Neuron (in vitro differentiated cells): Measurements from ENCODE around the gene PTPRN2.
"Not testable (repeated sequence)": the region's sequence is repeated elsewhere in the genome, so short reads cannot be mapped to it uniquely, and the experiment has no call there.

ENCODE experiments used
- H2AFZ ChIP-seq: one replicate; pipeline ENCODE4 v1.6.1; 2013; ENCODE audit warnings: low read depth, mild to moderate bottlenecking, inconsistent platforms, low read length, moderate library complexity
- H3K27me3 ChIP-seq: one replicate; pipeline ENCODE4 v1.6.1; 2013; ENCODE audit warnings: low read length; ENCODE audit not compliant: insufficient read depth
- H3K36me3 ChIP-seq: one replicate; pipeline ENCODE4 v1.6.1; 2013; ENCODE audit warnings: low read length; ENCODE audit not compliant: insufficient read depth
- H3K4me1 ChIP-seq: one replicate; pipeline ENCODE4 v1.6.1; 2013; ENCODE audit warnings: low read length; ENCODE audit not compliant: insufficient read depth
- H3K4me3 ChIP-seq: 2 replicates; pipeline ENCODE4 v1.5.1; 2013; ENCODE audit warnings: mild to moderate bottlenecking, low read length, moderate library complexity
- H3K9me3 ChIP-seq: one replicate; pipeline ENCODE4 v1.6.1; 2013; ENCODE audit warnings: low read length

PTPRN2 gene

GRCh38 chr7:158276414-158277218 is 311.0 kb downstream of the PTPRN2 start:
- Histone ChIP-seq H3K9me3 (no peaks in the 10 kb centered on the region), H3K36me3 (no peaks in the 10 kb centered on the region), H3K4me1 (no peaks in the 10 kb centered on the region), H3K27me3 (no peaks in the 10 kb centered on the region), H2AFZ (no peak overlapping the region), H3K4me3 (no peak overlapping the region)

DNA sequence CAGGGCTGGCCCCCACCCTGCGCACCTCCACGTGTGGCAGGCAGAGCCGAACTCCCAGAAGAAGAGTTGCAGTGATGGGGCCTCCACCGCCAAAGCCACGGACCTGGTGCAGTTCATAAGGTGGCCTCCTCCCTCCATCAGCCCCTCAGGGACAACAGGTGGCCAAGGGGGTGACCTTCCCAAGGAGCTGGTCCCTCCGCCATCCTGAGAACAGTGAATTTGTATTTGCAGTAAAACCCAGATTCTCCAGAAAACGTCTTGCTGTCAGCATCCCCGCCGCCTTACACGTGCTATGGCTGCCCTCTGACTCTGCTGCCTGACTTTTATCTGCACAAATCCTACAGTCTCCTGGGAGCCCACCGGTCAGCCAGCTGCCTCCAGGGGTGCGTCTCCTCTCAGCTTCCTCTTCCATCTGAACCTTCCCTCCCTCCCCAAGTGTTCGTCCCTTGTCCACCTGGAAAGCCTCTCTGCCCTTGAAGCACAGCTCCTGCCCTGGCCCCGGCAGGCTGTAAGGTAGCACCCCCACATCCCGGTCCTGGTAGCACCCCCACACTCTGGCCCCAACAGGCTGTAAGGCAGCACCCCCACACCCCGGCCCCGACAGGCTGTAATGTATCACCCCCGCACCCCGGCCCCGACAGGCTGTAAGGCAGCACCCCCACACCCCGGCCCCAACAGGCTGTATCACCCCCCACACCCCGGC is 311.8 kb downstream of the PTPRN2 start:
- H3K4me3 ChIP-seq: no peak overlapping the region
- H2AFZ ChIP-seq: no peak overlapping the region
- H3K4me1 ChIP-seq: no peaks in the 10 kb centered on the region
- H3K9me3 ChIP-seq: no peaks in the 10 kb centered on the region
- no peaks in the 10 kb centered on the region for H3K36me3 ChIP-seq
- no peaks in the 10 kb centered on the region for H3K27me3 ChIP-seq

DNA sequence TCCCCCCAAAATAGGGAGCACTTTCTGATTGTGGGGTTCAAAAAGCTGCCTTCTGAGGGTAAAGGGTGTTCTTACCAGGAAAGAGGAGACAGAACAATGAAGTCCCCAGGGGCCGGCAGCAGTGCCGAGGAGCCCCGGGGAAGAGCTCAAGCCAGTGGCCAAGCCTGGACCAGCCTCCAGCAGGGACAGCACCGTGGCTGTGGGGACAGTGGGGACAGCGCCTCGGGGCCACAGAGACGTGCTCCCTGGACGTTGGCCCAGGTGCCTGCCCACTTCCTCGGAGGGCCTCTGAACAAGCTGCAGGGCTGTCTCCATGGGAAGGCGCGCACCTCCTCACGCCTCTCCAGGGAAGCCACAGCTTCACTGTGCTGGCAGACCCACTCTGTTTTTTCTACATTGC is 312.6 kb downstream of the PTPRN2 start:
- Histone ChIP-seq H3K4me3 (no peak overlapping the region), H2AFZ (no peak overlapping the region), H3K4me1 (no peaks in the 10 kb centered on the region), H3K36me3 (no peaks in the 10 kb centered on the region), H3K27me3 (no peaks in the 10 kb centered on the region), H3K9me3 (no peaks in the 10 kb centered on the region)

GRCh38 chr7:158274404-158274811 is 313.2 kb downstream of the PTPRN2 start:
- H2AFZ ChIP-seq: no peak overlapping the region

DNA sequence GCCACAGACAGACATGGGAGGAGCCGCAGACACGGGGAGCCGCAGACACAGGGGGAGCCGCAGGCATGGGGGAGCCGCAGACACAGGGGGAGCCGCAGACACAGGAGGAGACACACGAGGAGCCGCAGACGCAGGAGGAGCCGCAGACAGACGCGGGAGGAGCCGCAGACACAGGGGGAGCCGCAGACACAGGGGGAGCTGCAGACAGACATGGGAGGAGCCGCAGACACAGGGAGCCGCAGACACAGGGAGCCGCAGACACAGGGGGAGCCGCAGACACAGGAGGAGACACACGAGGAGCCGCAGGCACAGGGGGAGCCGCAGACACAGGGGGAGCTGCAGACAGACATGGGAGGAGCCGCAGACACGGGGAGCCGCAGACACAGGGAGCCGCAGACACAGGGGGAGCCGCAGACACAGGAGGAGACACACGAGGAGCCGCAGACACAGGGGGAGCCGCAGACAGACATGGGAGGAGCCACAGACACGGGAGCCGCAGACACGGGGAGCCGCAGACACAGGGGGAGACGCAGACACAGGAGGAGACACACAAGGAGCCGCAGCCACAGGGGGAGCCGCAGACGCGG is 313.8 kb downstream of the PTPRN2 start:
- not testable (repeated sequence) for H3K27me3 ChIP-seq, H3K9me3 ChIP-seq, H3K4me3 ChIP-seq, H3K4me1 ChIP-seq, H3K36me3 ChIP-seq, H2AFZ ChIP-seq

More at GRCh38 chr7:158274404-158274811, 313.2 kb downstream of the PTPRN2 start:
- no peak overlapping the region for H3K4me3 ChIP-seq
- H3K27me3 ChIP-seq: no peaks in the 10 kb centered on the region
- no peaks in the 10 kb centered on the region for H3K36me3 ChIP-seq
- H3K9me3 ChIP-seq: no peaks in the 10 kb centered on the region
- no peaks in the 10 kb centered on the region for H3K4me1 ChIP-seq

GRCh38 chr7:158273138-158273651 is 314.4 kb downstream of the PTPRN2 start:
- no peak overlapping the region for H2AFZ ChIP-seq
- no peaks in the 10 kb centered on the region for H3K27me3 ChIP-seq
- no peaks in the 10 kb centered on the region for H3K4me1 ChIP-seq
- H3K9me3 ChIP-seq: no peaks in the 10 kb centered on the region
- no peak overlapping the region for H3K4me3 ChIP-seq
- no peaks in the 10 kb centered on the region for H3K36me3 ChIP-seq

- Histone ChIP-seq H3K27me3 (no peaks in the 10 kb centered on the region), H2AFZ (no peak overlapping the region), H3K4me1 (no peaks in the 10 kb centered on the region), H3K4me3 (no peak overlapping the region), H3K36me3 (no peaks in the 10 kb centered on the region), H3K9me3 (no peaks in the 10 kb centered on the region)
Measured at GRCh38 chr7:158272509-158273137, 315.0 kb downstream of the PTPRN2 start.

DNA sequence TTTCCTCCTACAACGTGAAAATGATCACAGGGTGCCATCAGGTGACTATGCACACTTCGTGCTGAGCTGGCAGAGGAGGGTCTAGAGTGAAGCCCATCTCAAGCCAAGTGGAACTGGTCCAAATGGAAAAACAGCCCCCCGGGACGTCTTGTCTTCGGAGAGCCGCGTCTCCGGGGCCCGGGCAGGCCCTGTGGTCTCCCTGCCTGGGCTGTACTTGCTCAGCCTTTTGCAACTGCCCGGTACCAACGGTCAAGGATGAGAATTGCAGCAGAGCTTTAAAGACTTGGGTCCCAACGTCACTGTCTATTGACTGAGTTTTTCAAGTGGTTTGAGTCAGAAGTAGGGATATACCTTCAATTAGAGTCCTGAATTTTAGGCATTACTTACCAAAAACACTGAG is 315.5 kb downstream of the PTPRN2 start:
- Histone ChIP-seq H3K4me3 (no peak overlapping the region), H3K9me3 (no peaks in the 10 kb centered on the region), H3K4me1 (no peaks in the 10 kb centered on the region)

DNA sequence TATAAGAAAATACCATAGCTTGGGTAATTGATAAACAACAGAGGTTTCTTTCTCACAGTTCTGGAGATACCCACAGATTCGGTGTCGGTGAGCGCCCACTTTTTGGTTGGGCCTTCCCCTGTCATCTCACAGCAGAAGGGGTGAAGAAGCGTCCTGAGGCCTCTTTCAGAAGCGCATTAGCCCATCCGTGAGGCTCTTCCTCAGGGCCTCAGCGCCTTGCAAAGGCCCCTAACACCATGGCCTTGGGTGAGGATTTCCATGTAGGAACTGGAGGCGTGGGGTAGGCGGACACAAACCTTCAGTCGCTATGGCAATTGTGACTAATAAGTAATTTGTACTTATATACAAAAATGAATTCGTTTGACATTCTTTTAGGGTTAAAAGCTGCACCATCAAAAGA is 316.0 kb downstream of the PTPRN2 start:
- no peaks in the 10 kb centered on the region for H3K9me3 ChIP-seq
- no peak overlapping the region for H2AFZ ChIP-seq

More for the DNA sequence above, 315.5 kb downstream of the PTPRN2 start:
- H3K36me3 ChIP-seq: no peaks in the 10 kb centered on the region
- H2AFZ ChIP-seq: no peak overlapping the region
- H3K27me3 ChIP-seq: no peaks in the 10 kb centered on the region

GRCh38 chr7:158270856-158271413 is 316.7 kb downstream of the PTPRN2 start:
- Histone ChIP-seq H3K36me3 (no peaks in the 10 kb centered on the region), H3K27me3 (no peaks in the 10 kb centered on the region), H3K4me1 (no peaks in the 10 kb centered on the region), H3K4me3 (no peak overlapping the region), H2AFZ (no peak overlapping the region), H3K9me3 (no peaks in the 10 kb centered on the region)

More for the DNA sequence above, 316.0 kb downstream of the PTPRN2 start:
- H3K36me3 ChIP-seq: no peaks in the 10 kb centered on the region
- H3K4me1 ChIP-seq: no peaks in the 10 kb centered on the region
- no peaks in the 10 kb centered on the region for H3K27me3 ChIP-seq
- no peak overlapping the region for H3K4me3 ChIP-seq

DNA sequence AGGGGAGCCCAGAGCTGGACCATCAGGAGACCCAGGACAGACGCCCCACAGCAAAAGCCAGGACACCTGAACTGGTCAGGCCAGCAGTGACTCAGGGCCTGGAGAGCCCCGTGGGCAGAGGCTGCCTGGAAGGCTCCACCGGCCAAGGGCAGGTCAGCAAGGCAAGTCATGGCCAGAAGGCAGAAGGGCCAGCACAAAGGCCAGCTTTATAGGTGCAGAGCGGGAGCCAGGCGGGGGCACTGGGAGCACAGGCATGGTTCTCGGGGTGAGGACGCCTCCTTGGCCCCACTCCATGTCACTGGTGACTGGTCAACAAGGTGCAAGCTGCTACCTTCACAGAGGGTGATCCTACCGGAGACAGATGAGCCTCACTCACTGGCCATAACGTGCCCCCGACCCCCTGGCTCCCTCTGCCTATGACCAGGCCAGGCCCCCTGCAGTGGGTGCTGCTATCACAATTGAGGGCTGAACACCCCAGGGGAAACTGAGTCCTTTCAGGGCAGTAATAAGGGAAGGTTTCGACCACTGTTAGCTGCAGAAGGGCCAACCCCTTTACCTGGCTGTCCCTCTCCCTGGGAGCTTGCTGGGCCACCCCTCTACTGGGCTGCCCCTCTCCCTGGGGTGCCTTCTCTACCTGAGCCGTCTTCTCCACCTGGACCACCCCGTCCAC is 317.4 kb downstream of the PTPRN2 start:
- no peaks in the 10 kb centered on the region for H3K36me3 ChIP-seq
- H2AFZ ChIP-seq: no peak overlapping the region
- H3K4me1 ChIP-seq: no peaks in the 10 kb centered on the region
- no peaks in the 10 kb centered on the region for H3K27me3 ChIP-seq
- H3K4me3 ChIP-seq: no peak overlapping the region
- H3K9me3 ChIP-seq: no peaks in the 10 kb centered on the region

GRCh38 chr7:158268816-158269535 is 318.6 kb downstream of the PTPRN2 start:
- H3K9me3 ChIP-seq: no peaks in the 10 kb centered on the region
- no peaks in the 10 kb centered on the region for H3K4me1 ChIP-seq
- H3K27me3 ChIP-seq: no peaks in the 10 kb centered on the region
- no peak overlapping the region for H3K4me3 ChIP-seq
- H3K36me3 ChIP-seq: no peaks in the 10 kb centered on the region
- no peak overlapping the region for H2AFZ ChIP-seq
